ENCODE data around the gene KCNAB3. TPM values are rescaled to one million over a fixed set of nuclear protein-coding genes. Genes with fewer than 3 reads are reported as not detected.

The KCNAB3 gene
- total RNA-seq, 1 donor from 2014 or later = 0.20 TPM

GRCh38 chr17:7940743-7941142 is 11.1 kb upstream of the KCNAB3 start:
- no peak for DNase-seq (ENCODE audit: low read depth, low spot score)

GRCh38 chr17:7940034-7940433 is 10.4 kb upstream of the KCNAB3 start:
- DNase-seq (ENCODE audit: low read depth, low spot score) = no peak

- no peak for DNase-seq (ENCODE audit: low read depth, low spot score)
These were observed 6.2 kb upstream of the KCNAB3 start for GRCh38 chr17:7935859-7936258.

DNA sequence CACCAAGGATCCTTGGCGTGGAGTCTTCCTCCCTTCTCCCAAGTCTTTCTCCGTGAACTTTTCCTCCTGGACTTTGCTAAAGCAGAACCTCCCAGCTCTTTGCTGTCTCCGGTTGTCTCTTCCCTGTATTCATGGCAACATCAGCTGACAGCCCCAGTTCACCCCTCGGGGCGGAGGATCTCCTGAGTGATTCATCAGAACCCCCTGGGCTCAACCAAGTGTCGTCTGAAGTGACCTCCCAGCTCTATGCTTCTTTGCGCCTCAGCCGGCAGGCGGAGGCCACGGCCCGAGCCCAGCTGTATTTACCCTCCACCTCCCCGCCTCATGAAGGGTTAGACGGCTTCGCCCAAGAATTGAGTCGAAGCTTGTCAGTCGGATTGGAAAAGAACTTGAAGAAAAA is 3.3 kb upstream of the KCNAB3 start:
- no peak for DNase-seq (ENCODE audit: low read depth, low spot score)

DNA sequence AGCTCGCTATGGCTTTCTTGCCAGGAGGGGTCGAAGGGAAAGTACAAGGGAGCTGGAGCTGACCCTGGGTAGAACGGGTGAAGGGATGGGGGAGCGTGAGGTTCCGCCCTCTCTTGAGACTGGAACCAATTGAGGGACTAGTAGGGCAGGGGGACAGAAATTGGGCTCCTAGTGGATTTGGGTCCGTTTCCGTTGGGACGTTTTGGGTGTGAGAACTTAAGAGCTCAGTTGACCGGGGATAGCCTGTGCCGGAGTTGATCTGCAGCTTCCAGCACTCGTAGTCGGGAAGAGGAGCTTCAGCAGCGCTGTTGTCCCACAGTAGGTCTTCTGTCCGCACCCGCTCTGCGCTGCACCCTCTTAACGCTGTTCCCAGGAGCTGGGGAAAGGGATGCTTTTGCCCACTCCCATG is 2.8 kb upstream of the KCNAB3 start:
- no peak for DNase-seq (ENCODE audit: low read depth, low spot score)

- peak; percentile 95 for DNase-seq (ENCODE audit: low read depth, low spot score)
These were observed 2.2 kb upstream of the KCNAB3 start, which contains the start of the genes CNTROB and TRAPPC1 for GRCh38 chr17:7931709-7932482. Gene CNTROB, plus strand, starts transcription at chr17:7932206. Its CDS starts 874 bp downstream, at chr17:7933080. Gene TRAPPC1, minus strand, starts transcription at chr17:7931946. Its CDS starts 117 bp downstream, at chr17:7931829.

DNA sequence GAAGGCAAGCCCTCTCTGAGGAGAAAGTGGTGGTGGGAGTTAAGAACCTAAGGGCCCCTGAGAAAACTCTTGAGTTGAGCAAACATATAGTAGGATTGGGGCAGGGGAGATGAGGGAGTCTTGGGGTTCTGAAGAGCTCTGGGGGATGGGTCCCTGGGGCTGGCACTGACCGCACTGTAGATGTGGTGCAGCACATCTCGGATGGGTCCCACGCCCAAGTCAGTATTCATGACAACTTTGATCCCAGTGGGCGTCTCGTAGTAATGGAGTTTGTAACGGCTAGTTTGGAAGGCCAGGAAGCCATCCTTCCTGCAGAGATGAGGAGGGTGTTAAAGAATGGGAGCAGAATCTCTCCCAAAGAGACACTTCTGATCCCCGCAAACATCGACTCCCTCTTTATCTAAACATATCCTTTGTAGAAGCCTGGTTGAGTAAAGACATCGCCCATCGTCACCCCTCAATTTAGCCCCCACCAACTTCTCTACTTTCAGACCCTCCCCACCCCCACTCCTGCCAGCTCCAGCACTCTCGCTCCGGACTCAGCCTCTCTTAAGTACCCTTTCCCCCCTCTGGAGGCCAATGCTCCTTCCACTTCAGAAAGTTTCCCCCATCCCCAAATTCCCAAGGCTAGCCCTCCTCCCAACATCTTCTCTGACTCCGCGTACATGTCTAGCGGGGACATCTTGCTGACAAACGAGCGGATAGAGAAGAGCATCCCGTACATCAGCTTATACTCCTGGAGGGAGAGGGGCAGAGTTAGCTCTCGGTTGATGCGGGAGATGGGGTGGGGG is 1.4 kb upstream of the KCNAB3 start:
- DNase-seq (ENCODE audit: low read depth, low spot score) = no peak

DNA sequence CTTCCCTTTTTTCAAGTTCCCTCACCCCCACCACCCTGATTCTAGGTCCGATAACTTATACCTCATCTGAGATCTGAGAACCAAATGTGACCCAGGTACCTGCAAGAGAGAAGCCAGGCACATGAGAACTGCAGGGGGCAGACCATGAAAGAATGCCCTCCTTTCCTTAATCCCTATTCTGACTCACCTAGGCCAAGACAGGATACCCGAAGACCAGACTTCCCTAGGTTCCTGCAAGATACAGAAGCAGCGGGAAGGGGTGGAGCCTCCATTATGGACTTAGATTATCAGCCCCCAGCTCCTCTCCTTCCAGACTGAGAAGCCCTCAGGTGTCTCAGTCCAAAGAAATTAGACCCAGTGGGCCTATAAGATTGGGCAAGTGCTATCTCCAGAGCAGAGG is 2.1 kb downstream of the KCNAB3 start:
- DNase-seq (ENCODE audit: low read depth, low spot score) = no peak

DNA sequence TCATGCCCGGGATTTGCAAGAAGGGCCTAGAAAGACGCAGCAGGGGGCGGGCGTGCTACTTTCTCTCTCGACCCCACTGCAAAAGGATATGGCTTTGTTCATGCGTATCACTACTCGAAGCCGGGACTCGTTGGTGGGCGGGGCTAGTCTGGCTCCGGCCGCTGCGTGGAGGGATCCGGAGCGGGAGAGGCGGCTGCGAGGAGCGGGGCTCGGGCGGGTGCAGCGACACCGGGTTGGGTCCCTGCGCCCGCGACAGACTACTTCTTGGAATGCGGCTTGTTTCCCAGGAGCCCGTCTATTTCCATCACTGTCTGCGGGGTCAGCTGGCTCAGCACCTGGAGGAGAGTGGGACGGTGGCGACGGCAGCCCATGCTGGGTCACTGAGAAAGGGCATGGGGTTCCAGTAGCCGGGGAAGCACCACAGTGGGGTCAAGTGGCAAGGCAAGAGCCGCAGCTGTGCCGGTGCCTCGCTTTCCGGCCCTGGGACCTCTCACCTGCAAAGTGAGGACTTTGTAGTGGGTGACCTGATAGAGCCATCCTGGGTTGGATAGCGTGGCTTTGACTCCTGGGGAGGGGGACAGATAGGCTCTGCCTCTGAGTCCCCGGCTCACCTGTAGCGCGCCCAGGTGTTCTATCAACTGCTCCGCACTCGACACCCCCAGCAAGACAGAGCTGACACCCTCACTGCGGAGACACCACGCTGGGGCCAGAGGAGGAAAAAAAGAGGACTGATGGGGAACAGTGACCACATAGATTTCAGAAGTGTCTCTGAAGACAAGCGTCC is 6.6 kb downstream of the KCNAB3 start:
- DNase-seq (ENCODE audit: low read depth, low spot score) = peak; percentile 46

GRCh38 chr17:7922269-7922844 is 7.3 kb downstream of the KCNAB3 start:
- no peak for DNase-seq (ENCODE audit: low read depth, low spot score)

DNA sequence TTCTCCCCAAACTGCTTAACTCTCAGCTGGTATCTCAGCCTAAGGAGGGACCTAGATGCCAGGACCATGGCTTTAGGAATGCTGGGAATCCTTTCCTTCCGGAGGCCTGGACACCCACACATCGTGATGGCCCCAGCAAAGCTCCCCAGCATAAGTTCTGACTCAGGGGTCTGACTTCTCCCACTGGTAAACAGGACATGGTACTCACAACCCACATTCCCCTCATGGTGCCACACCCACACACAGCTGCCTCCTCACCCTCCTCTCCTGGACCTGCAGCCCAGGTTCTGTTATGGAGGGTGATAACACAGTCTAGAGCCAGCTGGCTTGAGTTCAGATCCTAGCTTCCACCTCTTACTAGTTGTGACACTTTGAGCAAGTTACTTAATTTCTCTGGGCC is 12.8 kb downstream of the KCNAB3 start:
- DNase-seq (ENCODE audit: low read depth, low spot score) = no peak

GRCh38 chr17:7916385-7916682 is 13.3 kb downstream of the KCNAB3 start:
- DNase-seq (ENCODE audit: low read depth, low spot score) = no peak

DNA sequence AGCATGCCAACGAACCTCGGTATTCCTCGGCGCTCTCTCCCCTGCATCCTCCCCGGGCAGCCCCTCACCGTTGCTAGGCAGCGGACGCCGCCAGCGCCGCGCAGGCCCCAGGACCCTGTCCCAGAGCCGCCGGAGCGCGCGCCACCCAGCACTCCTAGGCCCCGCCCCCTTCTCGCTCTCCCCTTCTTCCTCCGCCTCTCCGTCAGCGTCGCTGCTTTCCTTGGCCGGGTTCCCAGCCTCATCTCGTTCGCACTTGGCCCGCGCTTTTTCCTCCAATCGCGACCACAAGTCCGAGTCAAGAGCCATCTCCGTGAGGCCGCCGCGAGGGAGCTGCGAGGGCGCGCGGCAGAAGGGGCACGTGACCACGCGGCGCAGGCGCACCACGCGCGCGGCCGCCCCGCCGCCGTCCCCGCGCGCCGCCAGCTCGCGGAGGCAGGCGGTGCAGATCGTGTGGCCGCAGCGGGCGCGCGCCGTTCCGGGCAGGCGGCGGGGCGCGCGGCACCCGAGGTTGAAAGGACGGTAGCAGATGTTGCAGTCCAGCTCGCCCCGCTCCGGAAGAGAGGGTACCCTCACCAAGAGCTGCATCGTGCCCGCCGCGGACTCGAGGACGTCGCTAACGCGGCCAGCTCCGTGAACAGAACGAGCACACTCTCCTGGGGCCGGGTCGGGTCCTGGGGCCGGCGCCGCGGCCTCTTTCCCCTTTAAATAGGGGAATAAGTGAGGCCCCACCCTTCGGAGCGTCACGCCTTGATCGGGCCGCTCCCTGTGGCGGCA is 13.9 kb downstream of the KCNAB3 start, which contains the start of gene RNF227:
Gene RNF227, minus strand, starts transcription at position 679 of the 774 bp plus-strand sequence. Its CDS starts 94 bp downstream, at position 585.
- DNase-seq (ENCODE audit: low read depth, low spot score) = peak; percentile 80

GRCh38 chr17:7915179-7915610 is 14.5 kb downstream of the KCNAB3 start:
- no peak for DNase-seq (ENCODE audit: low read depth, low spot score)

DNA sequence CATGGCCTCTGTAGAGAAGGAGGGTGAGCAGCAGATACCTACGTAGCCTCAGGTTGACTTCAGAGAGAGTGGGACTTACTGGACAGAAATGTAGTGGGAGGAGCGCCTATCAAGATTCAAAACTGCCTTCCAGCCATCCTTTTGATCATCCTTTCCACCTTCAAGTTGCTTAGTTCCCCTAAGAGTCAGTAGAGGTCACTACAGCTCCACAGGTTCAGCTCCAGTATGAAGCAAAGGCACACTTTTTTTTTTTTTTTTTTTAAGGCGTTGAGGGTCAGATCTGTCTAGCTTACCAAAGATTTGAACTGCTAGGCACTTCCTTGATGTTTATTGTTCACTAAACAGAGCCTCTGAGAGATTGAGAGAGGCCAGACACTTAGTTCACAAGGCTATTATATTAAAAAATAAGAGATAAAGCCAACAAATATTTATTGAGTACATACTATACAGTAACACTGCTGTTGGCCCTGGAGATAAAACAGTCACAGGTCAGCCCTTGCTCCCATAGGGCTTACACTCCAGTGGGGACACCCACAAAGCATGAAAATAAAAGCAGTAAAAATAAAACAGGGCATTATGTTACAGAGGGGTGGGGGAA is 16.6 kb downstream of the KCNAB3 start:
- no peak for DNase-seq (ENCODE audit: low read depth, low spot score)

- no peak for DNase-seq (ENCODE audit: low read depth, low spot score)
These were observed 18.5 kb downstream of the KCNAB3 start for GRCh38 chr17:7911116-7911515.

DNA sequence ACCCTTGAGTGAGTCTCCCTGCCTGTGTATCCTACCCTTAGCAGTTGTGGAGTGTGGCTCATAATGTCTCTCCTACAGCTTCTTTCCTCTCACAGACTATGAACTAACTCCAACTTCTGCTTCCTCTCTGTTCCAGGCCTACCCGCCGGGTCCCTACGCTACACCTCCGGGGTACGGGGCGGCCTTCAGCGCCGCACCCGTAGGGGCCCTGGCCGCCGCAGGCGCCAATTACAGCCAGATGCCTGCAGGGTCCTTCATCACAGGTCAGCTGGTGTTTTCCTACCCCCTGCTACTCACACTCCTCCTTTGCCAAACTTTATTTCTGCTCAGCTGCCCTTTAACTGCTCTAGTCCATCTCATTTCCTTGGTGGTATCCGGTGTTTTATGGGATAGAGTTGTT is 18.9 kb downstream of the KCNAB3 start:
- DNase-seq (ENCODE audit: low read depth, low spot score) = no peak

GRCh38 chr17:7910281-7910680 is 19.4 kb downstream of the KCNAB3 start:
- no peak for DNase-seq (ENCODE audit: low read depth, low spot score)

DNA sequence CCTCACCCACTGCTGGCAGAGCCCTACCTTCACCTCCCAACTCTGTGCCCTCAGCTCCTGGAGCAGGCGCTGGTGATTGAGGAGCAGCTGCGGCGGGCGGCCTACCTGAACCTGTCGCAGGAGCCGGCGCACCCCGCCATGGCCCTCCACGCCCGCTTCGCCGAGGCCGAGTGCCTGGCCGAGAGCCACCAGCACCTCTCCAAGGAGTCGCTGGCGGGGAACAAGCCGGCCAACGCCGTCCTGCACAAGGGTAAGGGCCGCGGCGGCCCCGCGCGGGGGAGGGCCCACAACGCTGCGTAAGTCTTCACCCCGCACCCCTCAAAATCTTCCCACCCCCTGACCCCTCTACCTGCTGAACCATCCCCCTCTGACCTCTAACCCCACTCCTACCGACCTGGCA is 20.6 kb downstream of the KCNAB3 start:
- DNase-seq (ENCODE audit: low read depth, low spot score) = no peak
